Activated CD8-positive, alpha-beta memory T cell treated with anti-CD3 and anti-CD28 coated beads, Interleukin-2, amount 10 ng/mL, durations not matched to agents 7 days and 5 days (primary cell): Measurements from ENCODE around the gene PBX1. TPM values are rescaled to one million over a fixed set of nuclear protein-coding genes. Genes with fewer than 3 reads are reported as not detected.

Experiments used
- ATAC-seq: fragments of 150-1000 bp; cut with Tn5 transposase; one replicate; pipeline ENCODE4 v1.10.0; 2021; ENCODE audit warnings: moderate library complexity
- CTCF ChIA-PET: fragments of 350-600 bp; sonication (Branson Sonifier 250); formaldehyde crosslinking; loops from one replicate; lab custom pipeline; 2021; ENCODE audit warnings: antibody characterized with exemption; lab: Charles Lee
- DNase-seq: peaks from one replicate; pipeline ENCODE4 v3.0.0-alpha.2; 2020
- H3K27ac Mint-ChIP-seq: one replicate; pipeline ENCODE4 v1.8.0; 2021; ENCODE audit warnings: mild to moderate bottlenecking, mixed read lengths
- H3K27me3 Mint-ChIP-seq: one replicate; pipeline ENCODE4 v1.8.0; 2021; ENCODE audit warnings: mixed read lengths
- H3K36me3 Mint-ChIP-seq: one replicate; pipeline ENCODE4 v1.8.0; 2021; ENCODE audit warnings: mild to moderate bottlenecking, mixed read lengths
- H3K4me1 Mint-ChIP-seq: one replicate; pipeline ENCODE4 v1.8.0; 2021; ENCODE audit warnings: mixed read lengths
- H3K4me3 Mint-ChIP-seq: one replicate; pipeline ENCODE4 v1.8.0; 2021; ENCODE audit warnings: mild to moderate bottlenecking, moderate library complexity, mixed read lengths
- H3K9me3 Mint-ChIP-seq: one replicate; pipeline ENCODE4 v1.8.0; 2022; ENCODE audit warnings: low read depth, mixed read lengths
- total RNA-seq, 2 experiments: library from RNA; stranded (reverse); gene quantifications; one replicate each; pipeline ENCODE4 v1.2.3, GENCODE V29; 2021

Gene PBX1
- total RNA-seq, 2 experiments from 2014 or later = not detected

- CTCF ChIA-PET = no interaction called here
- Mint-ChIP-seq H3K36me3 (no peaks in the 10 kb centered on the region), H3K9me3 (peaks cover 2% of the 10 kb centered on the region), H3K4me3 (no peak overlapping the region), H3K27me3 (no peaks in the 10 kb centered on the region), H3K27ac (no peak overlapping the region), H3K4me1 (peaks cover 6% of the 10 kb centered on the region)
- ATAC-seq (no peak), DNase-seq (no peak)
Observed at GRCh38 chr1:164723296-164723798, 164.4 kb downstream of the PBX1 start.

GRCh38 chr1:164725401-164725800 lies 166.4 kb downstream of the PBX1 start:
- Mint-ChIP-seq H3K4me1 (peaks cover 6% of the 10 kb centered on the region), H3K27me3 (no peaks in the 10 kb centered on the region), H3K27ac (no peak overlapping the region), H3K4me3 (no peak overlapping the region), H3K36me3 (no peaks in the 10 kb centered on the region), H3K9me3 (peaks cover 2% of the 10 kb centered on the region)
- CTCF ChIA-PET = no interaction called here
- ATAC-seq (no peak), DNase-seq (no peak)

GRCh38 chr1:164726235-164726634 lies 167.3 kb downstream of the PBX1 start:
- CTCF ChIA-PET = no interaction called here
- no peaks in the 10 kb centered on the region for H3K27me3 Mint-ChIP-seq
- H3K27ac Mint-ChIP-seq = no peak overlapping the region
- peaks cover 2% of the 10 kb centered on the region for H3K9me3 Mint-ChIP-seq
- no peak overlapping the region for H3K4me3 Mint-ChIP-seq
- H3K4me1 Mint-ChIP-seq = no peaks in the 10 kb centered on the region
- ATAC-seq (no peak), DNase-seq (no peak)
- H3K36me3 Mint-ChIP-seq = no peaks in the 10 kb centered on the region

- Mint-ChIP-seq H3K4me1 (no peaks in the 10 kb centered on the region), H3K4me3 (no peak overlapping the region), H3K27ac (no peak overlapping the region), H3K27me3 (no peaks in the 10 kb centered on the region), H3K9me3 (peaks cover 2% of the 10 kb centered on the region), H3K36me3 (no peaks in the 10 kb centered on the region)
- DNase-seq (no peak), ATAC-seq (no peak)
- CTCF ChIA-PET = no interaction called here
Observed at GRCh38 chr1:164728719-164729118, 169.7 kb downstream of the PBX1 start.

- ATAC-seq (no peak), DNase-seq (no peak)
- Mint-ChIP-seq H3K36me3 (no peaks in the 10 kb centered on the region), H3K4me3 (no peak overlapping the region), H3K9me3 (no peaks in the 10 kb centered on the region), H3K4me1 (no peaks in the 10 kb centered on the region), H3K27me3 (no peaks in the 10 kb centered on the region), H3K27ac (no peak overlapping the region)
- CTCF ChIA-PET = interaction anchor here (0.6 kb wide), 1 partner anchor 324 kb away, joined by 3 read pairs; no protein-coding TSS in a partner anchor
Observed at GRCh38 chr1:164731161-164731876, 172.3 kb downstream of the PBX1 start.

GRCh38 chr1:164733070-164733469 lies 174.1 kb downstream of the PBX1 start:
- Mint-ChIP-seq H3K36me3 (no peaks in the 10 kb centered on the region), H3K9me3 (no peaks in the 10 kb centered on the region), H3K27me3 (no peaks in the 10 kb centered on the region), H3K4me1 (no peaks in the 10 kb centered on the region), H3K4me3 (no peak overlapping the region), H3K27ac (no peak overlapping the region)
- no peak for DNase-seq
- ATAC-seq = no peak
- CTCF ChIA-PET = no interaction called here

- DNase-seq (no peak), ATAC-seq (no peak)
- Mint-ChIP-seq H3K36me3 (no peaks in the 10 kb centered on the region), H3K9me3 (no peaks in the 10 kb centered on the region), H3K27me3 (no peaks in the 10 kb centered on the region), H3K4me3 (no peak overlapping the region), H3K4me1 (no peaks in the 10 kb centered on the region), H3K27ac (no peak overlapping the region)
- CTCF ChIA-PET = no interaction called here
Observed at GRCh38 chr1:164733734-164734133, 174.8 kb downstream of the PBX1 start.

- Mint-ChIP-seq H3K4me3 (no peak overlapping the region), H3K36me3 (no peaks in the 10 kb centered on the region), H3K4me1 (no peaks in the 10 kb centered on the region), H3K9me3 (no peaks in the 10 kb centered on the region), H3K27me3 (no peaks in the 10 kb centered on the region), H3K27ac (no peak overlapping the region)
- ATAC-seq = no peak
- no peak for DNase-seq
- CTCF ChIA-PET = no interaction called here
Observed at GRCh38 chr1:164735315-164736052, 176.5 kb downstream of the PBX1 start.

GRCh38 chr1:164736137-164736536 lies 177.2 kb downstream of the PBX1 start:
- DNase-seq (no peak), ATAC-seq (no peak)
- Mint-ChIP-seq H3K9me3 (no peaks in the 10 kb centered on the region), H3K27ac (no peak overlapping the region), H3K4me3 (no peak overlapping the region), H3K27me3 (no peaks in the 10 kb centered on the region), H3K36me3 (no peaks in the 10 kb centered on the region), H3K4me1 (no peaks in the 10 kb centered on the region)
- CTCF ChIA-PET = no interaction called here

- DNase-seq (no peak), ATAC-seq (no peak)
- Mint-ChIP-seq H3K27me3 (no peaks in the 10 kb centered on the region), H3K4me3 (no peak overlapping the region), H3K36me3 (no peaks in the 10 kb centered on the region), H3K4me1 (no peaks in the 10 kb centered on the region), H3K27ac (no peak overlapping the region), H3K9me3 (no peaks in the 10 kb centered on the region)
- CTCF ChIA-PET = no interaction called here
Observed at GRCh38 chr1:164739189-164739588, 180.2 kb downstream of the PBX1 start.

GRCh38 chr1:164740000-164740526 lies 181.1 kb downstream of the PBX1 start:
- CTCF ChIA-PET = no interaction called here
- no peaks in the 10 kb centered on the region for H3K36me3 Mint-ChIP-seq
- ATAC-seq (no peak), DNase-seq (no peak)
- no peaks in the 10 kb centered on the region for H3K9me3 Mint-ChIP-seq
- no peaks in the 10 kb centered on the region for H3K27me3 Mint-ChIP-seq
- no peak overlapping the region for H3K27ac Mint-ChIP-seq
- no peaks in the 10 kb centered on the region for H3K4me1 Mint-ChIP-seq
- no peak overlapping the region for H3K4me3 Mint-ChIP-seq

GRCh38 chr1:164742745-164743144 lies 183.8 kb downstream of the PBX1 start:
- no peaks in the 10 kb centered on the region for H3K36me3 Mint-ChIP-seq
- CTCF ChIA-PET = no interaction called here
- DNase-seq (no peak), ATAC-seq (no peak)
- no peaks in the 10 kb centered on the region for H3K27me3 Mint-ChIP-seq
- H3K9me3 Mint-ChIP-seq = peaks cover 2% of the 10 kb centered on the region
- H3K27ac Mint-ChIP-seq = no peak overlapping the region
- H3K4me1 Mint-ChIP-seq = no peaks in the 10 kb centered on the region
- no peak overlapping the region for H3K4me3 Mint-ChIP-seq

- Mint-ChIP-seq H3K4me1 (no peaks in the 10 kb centered on the region), H3K4me3 (no peak overlapping the region), H3K36me3 (no peaks in the 10 kb centered on the region), H3K9me3 (peaks cover 2% of the 10 kb centered on the region), H3K27me3 (no peaks in the 10 kb centered on the region), H3K27ac (no peak overlapping the region)
- DNase-seq (no peak), ATAC-seq (no peak)
- CTCF ChIA-PET = no interaction called here
Observed at GRCh38 chr1:164743976-164744375, 185.0 kb downstream of the PBX1 start.

GRCh38 chr1:164745736-164746135 lies 186.8 kb downstream of the PBX1 start:
- ATAC-seq (no peak), DNase-seq (no peak)
- Mint-ChIP-seq H3K27ac (no peak overlapping the region), H3K9me3 (peaks cover 2% of the 10 kb centered on the region), H3K36me3 (no peaks in the 10 kb centered on the region), H3K27me3 (no peaks in the 10 kb centered on the region), H3K4me1 (no peaks in the 10 kb centered on the region), H3K4me3 (no peak overlapping the region)
- CTCF ChIA-PET = no interaction called here
